H1 (cell line): ENCODE data around the gene PDS5A. TPM values are rescaled to one million over a fixed set of nuclear protein-coding genes. Genes with fewer than 3 reads are reported as not detected.

Experiments used
- ATF2 ChIP-seq: IDR thresholded peaks from 2 replicates; pipeline ENCODE4 v1.6.1; 2012; ENCODE audit warnings: low read length, inconsistent platforms
- BCL11A ChIP-seq, 2 experiments: IDR thresholded peaks; one replicate each; pipeline ENCODE4 v1.6.1; 2011; ENCODE audit warnings: low read depth in 2 of 2, low read length in 2 of 2, mild to moderate bottlenecking in 2 of 2
- EGR1 ChIP-seq: IDR thresholded peaks from 2 replicates; pipeline ENCODE4 v1.6.1; 2011; ENCODE audit warnings: low read depth, low read length, borderline replicate concordance
- EP300 ChIP-seq, 2 experiments: IDR thresholded peaks; 1 replicate in 1 of 2; 2 replicates in 1 of 2; pipeline ENCODE4 v1.6.1; 2011 to 2012; ENCODE audit warnings: low read depth in 2 of 2, low read length in 2 of 2, mild to moderate bottlenecking in 2 of 2, borderline replicate concordance in 1 of 2, inconsistent platforms in 1 of 2, moderate library complexity in 1 of 2
- RAD21 ChIP-seq, 2 experiments: IDR thresholded peaks in 1 of 2; conservative IDR thresholded peaks in 1 of 2; 2 replicates each; pipeline ENCODE4 v1.6.1; 2011; ENCODE audit warnings: low read depth in 2 of 2, low read length in 2 of 2, improper control_type of control experiment in 1 of 2, inconsistent platforms in 1 of 2, mild to moderate bottlenecking in 1 of 2, moderate library complexity in 1 of 2
- SIX5 ChIP-seq: IDR thresholded peaks from 2 replicates; pipeline ENCODE4 v1.6.1; 2011; ENCODE audit warnings: mild to moderate bottlenecking, low read depth, low read length
- polyA plus RNA-seq, 7 experiments: library from polyadenylated mRNA; depleted of rRNA in 3 of 7; stranded (reverse) in 5 of 7; unstranded in 2 of 7; fragments of >200 nt in 5 of 7; fragments of 200-250 nt in 2 of 7; gene quantifications; 1 replicate in 5 of 7; 2 replicates in 1 of 7; 4 replicates in 1 of 7; pipeline versions ENCODE4 v1.2.1 to v1.2.3, GENCODE V29; 2011 to 2013; ENCODE audit warnings: missing spikeins in 2 of 7, mixed read lengths in 2 of 7
- total RNA-seq: library from RNA; stranded (reverse); fragmentation: NEBNext Ultra II Directional; extraction: Animal tissue kit (Norgen Biotek cat#: 25700); gene quantifications from 2 replicates; pipeline ENCODE4 v1.2.1, GENCODE V29; 2021

PDS5A gene
- total and polyA plus RNA-seq, 2 of the 8 experiments (the other 6 are each of a cell fraction or from before 2014, with no cell fraction given) = 15.5 to 76.6 TPM

- TF ChIP-seq ATF2 = no peak
- no peak for TF ChIP-seq SIX5
- TF ChIP-seq BCL11A (IDR thresholded peaks at IDR 0.05; ENCODE audit: low read depth in 2 of 2, low read length in 2 of 2) = no peak
- TF ChIP-seq EP300 (IDR thresholded peaks at IDR 0.05; ENCODE audit: borderline replicate concordance in 1 of 2, low read depth in 2 of 2, low read length in 2 of 2) = no peak
- no peak for TF ChIP-seq RAD21 (IDR thresholded peaks at IDR 0.05 in 1 of 2, conservative IDR thresholded peaks at IDR 0.05 in 1 of 2; ENCODE audit: low read depth in 2 of 2, low read length in 2 of 2)
- no peak for TF ChIP-seq EGR1
Measured at GRCh38 chr4:39924014-39924413, 53.7 kb downstream of the PDS5A start (continued).
